GM10266 (cell line): ENCODE data around the gene LIMS2.

Experiments
- DNase-seq: peaks from one replicate; pipeline ENCODE4 v3.0.0; 2012; ENCODE audit errors: extremely low spot score
- TF ChIP-seq, protein P1 (sequence below): IDR thresholded peaks from 2 replicates; pipeline ENCODE4 v1.5.1; 2012; ENCODE audit warnings: mild to moderate bottlenecking, low read depth; ENCODE audit not compliant: control insufficient read depth, insufficient read depth; ENCODE audit errors: missing control alignments

Gene LIMS2, protein sequence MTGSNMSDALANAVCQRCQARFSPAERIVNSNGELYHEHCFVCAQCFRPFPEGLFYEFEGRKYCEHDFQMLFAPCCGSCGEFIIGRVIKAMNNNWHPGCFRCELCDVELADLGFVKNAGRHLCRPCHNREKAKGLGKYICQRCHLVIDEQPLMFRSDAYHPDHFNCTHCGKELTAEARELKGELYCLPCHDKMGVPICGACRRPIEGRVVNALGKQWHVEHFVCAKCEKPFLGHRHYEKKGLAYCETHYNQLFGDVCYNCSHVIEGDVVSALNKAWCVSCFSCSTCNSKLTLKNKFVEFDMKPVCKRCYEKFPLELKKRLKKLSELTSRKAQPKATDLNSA

DNA sequence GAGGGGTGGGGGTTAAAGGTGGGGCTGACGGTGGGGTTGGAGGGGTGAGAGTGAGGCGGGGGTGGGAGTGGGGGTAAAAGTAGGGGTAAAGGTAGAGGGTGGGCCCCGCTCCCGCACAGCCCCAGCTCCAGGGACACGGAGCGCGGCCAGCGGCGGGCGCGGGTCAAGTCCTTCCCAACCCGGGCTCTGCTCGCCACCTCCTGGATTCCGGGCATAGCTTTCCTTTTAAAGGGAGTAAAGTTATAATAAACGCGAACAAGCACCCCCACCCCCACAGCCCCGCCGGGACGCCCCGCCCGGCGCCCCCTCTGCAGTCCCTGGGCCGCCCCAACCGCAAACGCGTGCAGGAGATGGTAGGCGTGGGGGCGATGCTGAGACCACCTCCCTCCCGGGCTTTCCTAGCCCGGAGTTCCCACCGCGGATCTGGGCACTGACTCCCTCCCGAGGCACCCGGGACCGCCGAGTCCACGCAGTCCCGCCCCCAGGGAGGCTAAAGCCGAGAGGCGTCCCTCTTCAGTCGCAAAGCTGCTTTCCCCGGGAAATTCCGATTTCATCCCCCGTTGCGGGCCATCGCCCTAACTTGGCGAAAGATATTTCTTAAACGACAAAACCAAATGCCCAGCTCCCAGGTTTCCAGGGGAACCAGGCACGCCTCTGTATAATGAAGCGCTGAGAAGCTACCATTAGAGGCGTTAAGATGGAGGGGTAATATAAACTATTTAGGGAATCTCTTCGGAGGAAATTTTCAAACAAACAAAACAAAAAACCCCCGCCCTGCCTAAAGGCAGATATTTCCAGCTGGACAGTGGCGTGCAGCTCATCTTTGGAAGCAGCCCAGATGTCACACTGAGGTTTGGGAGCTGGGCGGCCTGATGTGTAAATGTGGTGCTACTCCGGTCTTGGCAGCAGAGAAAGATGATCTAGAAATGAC, at the start of gene LIMS2:
Gene LIMS2 (minus strand): TSS at position 200 of the 931 bp plus-strand sequence. CDS start 506 bp downstream, outside the sequence.
- DNase-seq = no peak
- TF ChIP-seq, protein P1, sequence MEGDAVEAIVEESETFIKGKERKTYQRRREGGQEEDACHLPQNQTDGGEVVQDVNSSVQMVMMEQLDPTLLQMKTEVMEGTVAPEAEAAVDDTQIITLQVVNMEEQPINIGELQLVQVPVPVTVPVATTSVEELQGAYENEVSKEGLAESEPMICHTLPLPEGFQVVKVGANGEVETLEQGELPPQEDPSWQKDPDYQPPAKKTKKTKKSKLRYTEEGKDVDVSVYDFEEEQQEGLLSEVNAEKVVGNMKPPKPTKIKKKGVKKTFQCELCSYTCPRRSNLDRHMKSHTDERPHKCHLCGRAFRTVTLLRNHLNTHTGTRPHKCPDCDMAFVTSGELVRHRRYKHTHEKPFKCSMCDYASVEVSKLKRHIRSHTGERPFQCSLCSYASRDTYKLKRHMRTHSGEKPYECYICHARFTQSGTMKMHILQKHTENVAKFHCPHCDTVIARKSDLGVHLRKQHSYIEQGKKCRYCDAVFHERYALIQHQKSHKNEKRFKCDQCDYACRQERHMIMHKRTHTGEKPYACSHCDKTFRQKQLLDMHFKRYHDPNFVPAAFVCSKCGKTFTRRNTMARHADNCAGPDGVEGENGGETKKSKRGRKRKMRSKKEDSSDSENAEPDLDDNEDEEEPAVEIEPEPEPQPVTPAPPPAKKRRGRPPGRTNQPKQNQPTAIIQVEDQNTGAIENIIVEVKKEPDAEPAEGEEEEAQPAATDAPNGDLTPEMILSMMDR = no peak

GRCh38 chr2:127722807-127723206, 47.5 kb upstream of the LIMS2 start:
- DNase-seq = no peak
- TF ChIP-seq, protein P1 = no peak

DNA sequence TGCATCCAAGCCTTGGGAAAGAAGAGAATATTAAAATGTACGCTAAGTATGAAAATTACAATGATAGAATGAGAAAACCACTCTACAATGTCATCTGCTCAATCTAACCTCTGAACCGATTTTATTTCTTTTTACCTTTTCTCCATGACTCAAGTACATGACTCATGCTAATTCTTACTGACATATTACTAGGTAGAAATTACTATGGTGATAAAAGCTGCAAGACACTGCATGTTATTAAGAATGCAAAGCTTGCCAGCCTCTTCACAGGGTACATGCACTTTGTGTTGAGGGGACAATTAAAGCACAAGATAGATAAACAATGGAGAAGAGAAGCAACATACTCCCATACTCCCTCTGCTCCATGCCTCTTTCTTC, 46.6 kb upstream of the LIMS2 start:
- TF ChIP-seq, protein P1 = no peak
- DNase-seq = no peak

- TF ChIP-seq, protein P1 = no peak
Observed at GRCh38 chr2:127721311-127721977, 46.1 kb upstream of the LIMS2 start.

DNA sequence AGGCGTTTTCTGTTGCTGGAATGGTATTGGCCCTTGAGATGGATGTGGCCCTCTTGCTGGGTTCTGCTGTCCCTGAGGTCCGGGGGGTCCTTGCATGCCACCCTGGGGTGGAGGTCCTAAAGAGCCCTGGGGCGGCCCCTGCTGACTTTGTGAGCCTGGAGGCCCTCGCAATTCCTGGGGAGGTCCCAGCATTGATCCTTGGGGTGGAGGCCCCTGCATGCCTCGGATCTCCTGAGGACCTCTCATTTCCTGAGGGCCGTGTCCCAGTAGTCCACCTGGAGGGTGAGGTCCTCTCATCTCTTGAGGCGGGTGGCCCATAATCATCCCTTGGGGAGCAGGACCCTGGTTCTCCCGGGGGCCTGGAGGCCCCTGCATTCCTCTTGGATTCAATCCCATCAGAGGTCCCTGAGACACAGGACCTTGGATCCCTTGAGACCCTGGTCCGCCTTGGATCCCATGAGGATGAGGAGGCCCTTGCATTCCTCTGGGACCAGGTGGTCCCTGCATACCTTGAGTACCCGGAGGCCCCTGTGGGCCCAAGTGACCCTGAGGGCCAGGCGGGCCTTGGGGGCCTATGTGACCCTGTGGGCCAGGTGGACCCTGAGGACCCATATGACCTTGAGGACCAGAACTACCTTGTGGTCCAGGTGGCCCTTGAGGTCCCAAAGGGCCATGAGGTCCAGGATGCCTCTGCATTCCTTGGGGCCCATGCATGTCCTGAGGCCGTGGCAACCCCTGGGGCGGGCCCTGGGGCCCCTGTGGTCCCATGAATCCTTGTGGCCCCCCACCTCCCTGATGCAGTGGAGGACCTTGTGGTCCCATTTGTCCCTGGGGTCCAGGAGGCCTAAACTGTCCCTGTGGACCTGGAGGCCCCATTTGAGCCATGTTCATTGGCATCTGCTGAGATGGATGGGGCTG, 44.2 kb upstream of the LIMS2 start:
- DNase-seq = no peak
- TF ChIP-seq, protein P1 = no peak

More at GRCh38 chr2:127721311-127721977, 46.1 kb upstream of the LIMS2 start:
- no peak for DNase-seq

DNA sequence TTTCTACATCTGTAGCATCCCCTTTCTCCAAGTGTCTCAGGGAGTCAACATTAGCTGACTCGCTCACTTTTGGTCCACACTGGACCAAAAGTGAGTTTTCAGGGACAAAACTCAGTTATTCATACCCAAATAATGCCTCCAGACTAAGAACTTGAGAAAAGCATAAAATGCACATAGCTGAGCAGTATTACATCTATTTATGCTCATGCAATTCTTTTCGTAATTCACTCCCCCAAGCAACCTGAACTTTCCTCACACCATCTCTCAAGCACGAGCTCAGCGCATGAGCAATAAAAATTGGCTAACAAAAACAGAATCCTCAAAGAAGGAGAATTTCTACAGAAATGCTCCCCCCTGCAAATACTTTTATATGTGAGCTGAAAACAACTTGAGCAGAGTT, 42.9 kb upstream of the LIMS2 start:
- no peak for DNase-seq
- TF ChIP-seq, protein P1 = no peak
